Ramos (cell line): ENCODE measurements around the gene MRPL32.

Experiments
- in situ Hi-C: fragments of 300-500 bp; cut with MboI; formaldehyde crosslinking; loops from one replicate; pipeline ENCODE4 v1.14.3; 2022; ENCODE audit warnings: low sequenced_read_pairs; ENCODE audit not compliant: unreplicated experiment

Gene MRPL32

GRCh38 chr7:42961170-42961569 is 29.0 kb downstream of the MRPL32 start:
- in situ Hi-C loops, result no loop called here

- in situ Hi-C loops, result no loop called here
Observed at GRCh38 chr7:42964293-42964692, 32.1 kb downstream of the MRPL32 start.

DNA sequence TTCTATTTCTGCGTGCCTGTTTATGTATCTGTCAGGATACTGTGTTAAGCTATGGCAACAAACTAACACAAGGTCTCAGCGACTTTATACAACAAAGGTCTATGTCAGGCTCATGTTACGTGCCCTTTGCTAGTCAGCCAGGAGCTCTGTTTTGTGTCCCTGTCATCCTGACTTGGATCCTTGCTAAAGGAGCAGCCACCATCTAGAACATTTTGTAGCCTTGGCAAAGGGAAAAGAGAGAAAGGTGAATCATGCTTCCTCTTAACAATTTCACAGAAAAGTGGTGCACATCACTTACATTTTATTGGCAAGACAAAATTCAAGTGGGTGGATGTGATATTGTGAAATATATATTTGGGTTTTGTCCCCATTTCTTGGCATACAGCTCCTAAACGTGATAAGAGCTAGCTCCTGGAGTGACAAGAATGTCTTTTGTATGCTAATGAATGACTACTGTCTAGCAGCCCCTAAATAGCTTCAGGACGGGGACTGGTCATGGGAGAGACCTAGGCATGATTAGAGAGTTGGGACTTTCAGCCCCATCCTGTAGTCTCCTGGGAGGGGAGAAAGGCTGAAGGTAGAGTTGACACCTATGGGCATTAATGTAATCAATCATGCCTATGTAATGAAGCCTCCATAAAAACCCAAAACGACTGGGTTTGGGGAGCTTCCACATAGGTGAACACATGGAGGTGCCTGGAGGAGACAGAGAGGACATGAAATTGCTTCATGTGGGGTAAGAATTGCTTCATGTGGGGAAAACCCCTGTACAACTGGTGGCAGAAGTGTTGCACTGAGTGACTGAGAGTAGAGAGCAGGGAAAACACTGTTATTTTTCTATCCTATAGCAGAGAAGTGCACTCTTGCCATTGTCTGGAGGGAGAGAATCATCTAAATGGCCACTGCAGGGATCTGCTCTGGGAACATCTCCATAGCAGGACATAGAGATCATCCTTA is 33.0 kb downstream of the MRPL32 start:
- in situ Hi-C loops, result no loop called here

GRCh38 chr7:42967391-42967790 is 35.2 kb downstream of the MRPL32 start:
- in situ Hi-C loops, result no loop called here

DNA sequence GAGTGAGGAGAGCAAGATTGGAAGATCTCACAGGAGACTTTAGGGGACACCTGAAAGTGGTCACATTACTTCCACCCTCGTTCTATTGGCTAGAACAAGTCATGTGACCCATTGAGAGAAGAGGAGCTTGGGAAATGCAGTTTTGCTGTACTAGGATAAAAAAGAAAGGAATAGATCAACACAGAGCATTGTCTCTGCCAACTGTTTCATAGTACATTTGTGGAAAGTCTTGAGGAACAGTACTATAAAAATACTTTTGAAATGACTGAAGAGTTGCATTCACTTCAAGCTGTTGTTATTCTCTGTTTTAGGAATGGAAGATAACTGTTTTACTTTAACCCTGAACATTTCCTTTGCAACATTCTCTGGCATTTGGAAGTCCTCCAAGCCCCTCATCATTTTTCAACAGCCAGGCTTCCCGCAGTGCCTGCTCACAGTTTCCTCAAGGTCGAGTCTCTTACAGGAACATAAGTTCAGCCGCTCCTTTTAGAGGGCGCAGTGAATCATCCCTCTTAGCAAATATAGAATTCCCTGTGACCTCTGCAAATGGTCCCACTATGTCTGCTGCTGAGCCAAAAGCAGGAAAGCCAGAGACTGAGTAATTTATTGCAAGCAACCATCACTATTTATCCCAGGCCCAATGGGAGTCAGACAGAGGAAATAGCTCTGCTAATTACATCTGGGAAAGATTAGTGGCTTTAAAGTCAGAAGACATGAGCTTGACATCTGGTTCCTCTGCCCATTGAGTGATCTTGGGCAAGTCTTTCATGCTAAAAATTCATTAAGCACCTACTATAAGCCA is 40.7 kb downstream of the MRPL32 start:
- in situ Hi-C loops, result no loop called here

DNA sequence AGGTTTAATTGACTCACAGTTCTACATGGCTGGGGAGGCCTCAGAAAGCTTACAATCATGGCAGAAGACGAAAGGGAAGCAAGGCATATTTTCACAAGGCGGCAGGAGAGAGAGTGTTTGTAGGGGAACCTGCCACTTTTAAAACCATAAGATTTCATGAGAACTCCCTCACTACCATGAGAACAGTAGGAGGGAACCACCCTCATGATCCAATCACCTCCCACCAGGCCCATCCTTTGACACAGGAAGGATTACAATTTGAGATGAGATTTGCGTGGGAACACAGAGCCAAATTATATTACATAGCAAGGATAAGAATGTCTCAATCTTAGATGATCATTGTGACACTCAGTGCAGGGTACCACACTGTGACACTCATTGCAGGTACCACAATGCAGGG is 44.2 kb downstream of the MRPL32 start:
- in situ Hi-C loops, result no loop called here

GRCh38 chr7:42978496-42978895 is 46.3 kb downstream of the MRPL32 start:
- in situ Hi-C loops, result no loop called here

GRCh38 chr7:42980084-42980483 is 47.9 kb downstream of the MRPL32 start:
- in situ Hi-C loops, result no loop called here

- in situ Hi-C loops, result no loop called here
Observed at GRCh38 chr7:42980514-42980913, 48.3 kb downstream of the MRPL32 start.

DNA sequence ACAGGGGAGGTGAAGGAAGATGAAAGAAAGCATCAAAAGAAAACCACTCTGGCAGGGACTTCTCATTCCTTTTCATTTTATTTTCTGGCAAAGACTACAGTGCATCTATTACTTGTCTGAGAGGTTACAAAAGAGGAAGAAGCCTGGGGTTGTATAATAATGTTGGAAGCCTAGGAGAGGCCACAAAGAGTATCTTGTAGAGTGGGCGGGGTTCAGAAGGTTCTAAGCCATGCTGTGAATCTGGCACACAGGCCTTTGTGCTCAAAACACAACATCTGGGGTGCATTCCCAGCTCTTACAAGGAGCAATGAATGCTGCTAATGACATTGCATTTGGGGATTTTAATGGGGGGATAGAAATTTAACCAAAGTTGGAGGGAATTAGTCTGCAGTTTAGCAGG is 49.4 kb downstream of the MRPL32 start:
- in situ Hi-C loops, result no loop called here

- in situ Hi-C loops, result no loop called here
Observed at GRCh38 chr7:42982604-42983115, 50.5 kb downstream of the MRPL32 start.

GRCh38 chr7:42984137-42984536 is 52.0 kb downstream of the MRPL32 start:
- in situ Hi-C loops, result no loop called here

DNA sequence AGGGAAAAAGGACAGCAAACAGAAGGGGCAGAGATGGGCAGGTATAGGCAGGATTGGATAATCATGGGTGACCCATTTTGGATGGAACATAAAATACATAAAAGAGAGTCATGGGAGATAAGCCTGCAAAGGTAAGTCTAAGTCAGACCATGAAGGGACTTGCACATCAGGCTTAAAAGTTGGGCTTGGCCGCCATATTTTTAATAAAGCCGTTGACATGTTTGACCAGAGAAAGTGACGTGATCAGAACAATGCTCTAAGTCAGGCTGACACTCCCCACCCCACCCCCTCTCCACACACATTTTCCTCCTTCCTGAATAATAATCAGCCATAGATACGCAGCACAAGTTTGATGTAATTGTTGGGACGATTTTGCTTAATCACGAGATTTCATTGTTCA is 54.0 kb downstream of the MRPL32 start:
- in situ Hi-C loops, result no loop called here

GRCh38 chr7:42986781-42987248 is 54.6 kb downstream of the MRPL32 start:
- in situ Hi-C loops, result no loop called here
